NCI-H2171 treated with DMSO at 0.1 percent for 48 hours (cell line): ENCODE results near the gene ADARB2.
A peak's percentile ranks its signal among the peaks of the same experiment; 100 is the strongest.

Source experiments
- DNase-seq: peaks from one replicate; lab custom pipeline; 2025; lab: John Stamatoyannopoulos, UW

Gene ADARB2

DNA sequence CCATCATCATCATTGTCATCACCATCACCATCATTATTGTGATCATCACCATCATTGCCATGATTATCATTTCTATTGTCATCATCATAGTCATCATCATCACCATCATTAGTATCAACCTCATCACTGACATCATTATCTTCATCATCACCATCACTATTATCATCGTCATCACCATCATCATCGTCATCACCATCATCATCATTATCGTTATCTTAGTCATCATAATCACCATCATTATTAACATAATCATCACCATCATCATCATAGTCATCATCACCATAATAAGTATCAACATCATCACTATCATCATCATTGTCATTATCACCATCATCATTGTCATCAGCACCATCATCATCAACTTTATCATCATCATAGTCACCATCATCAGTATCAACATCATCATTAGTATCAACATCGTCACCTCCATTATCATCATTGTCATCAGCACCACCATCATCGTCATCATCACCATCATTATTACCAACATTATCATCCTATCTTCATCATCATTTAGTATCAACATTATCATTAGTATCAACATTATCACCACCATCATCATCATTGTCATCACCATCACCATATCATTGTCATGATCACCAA is 241.3 kb downstream of the ADARB2 start:
- DNase-seq: no peak

DNA sequence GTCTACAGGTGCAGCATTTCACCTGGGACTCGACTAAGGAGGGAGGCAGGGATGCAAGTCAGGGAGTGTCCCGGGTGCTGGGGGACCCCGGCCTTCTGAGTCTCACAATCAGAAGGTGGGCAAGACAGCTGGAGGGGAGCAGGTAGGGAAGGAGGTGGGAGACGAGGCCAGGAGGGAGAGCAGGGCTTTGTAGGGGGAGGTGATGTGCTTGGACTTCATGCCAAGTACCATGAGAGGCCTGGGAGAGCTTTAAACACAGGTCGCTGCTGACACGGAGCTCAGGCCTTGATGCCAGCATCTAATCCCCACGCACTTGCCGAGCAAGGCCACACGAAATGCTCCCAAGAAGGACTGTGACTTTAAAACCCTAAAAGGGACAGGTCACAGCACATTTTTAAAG is 244.7 kb downstream of the ADARB2 start:
- DNase-seq: no peak

GRCh38 chr10:1491901-1492300 is 245.4 kb downstream of the ADARB2 start:
- no peak for DNase-seq

DNA sequence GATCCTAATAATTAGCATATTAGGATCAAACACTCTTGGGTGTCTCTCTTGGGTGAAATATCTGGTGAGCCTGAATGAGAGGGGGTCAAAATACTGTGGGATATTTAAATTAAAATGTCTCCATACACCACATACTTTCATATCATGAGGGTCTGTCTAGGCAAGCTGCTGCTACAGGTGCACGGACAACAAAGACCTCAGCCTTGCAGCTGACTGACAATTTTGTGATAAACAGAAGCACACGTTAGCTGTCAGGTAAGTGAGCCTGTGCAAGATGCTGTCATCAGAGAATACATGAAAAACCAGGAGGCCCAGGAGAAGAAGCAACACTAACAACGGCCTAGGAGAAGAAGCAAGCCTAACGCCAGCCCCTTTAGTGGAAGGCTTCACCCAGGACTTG is 247.5 kb downstream of the ADARB2 start:
- no peak for DNase-seq

GRCh38 chr10:1488970-1489548 is 248.3 kb downstream of the ADARB2 start:
- no peak for DNase-seq

- no peak for DNase-seq
These were observed 250.3 kb downstream of the ADARB2 start for GRCh38 chr10:1486841-1487687.

DNA sequence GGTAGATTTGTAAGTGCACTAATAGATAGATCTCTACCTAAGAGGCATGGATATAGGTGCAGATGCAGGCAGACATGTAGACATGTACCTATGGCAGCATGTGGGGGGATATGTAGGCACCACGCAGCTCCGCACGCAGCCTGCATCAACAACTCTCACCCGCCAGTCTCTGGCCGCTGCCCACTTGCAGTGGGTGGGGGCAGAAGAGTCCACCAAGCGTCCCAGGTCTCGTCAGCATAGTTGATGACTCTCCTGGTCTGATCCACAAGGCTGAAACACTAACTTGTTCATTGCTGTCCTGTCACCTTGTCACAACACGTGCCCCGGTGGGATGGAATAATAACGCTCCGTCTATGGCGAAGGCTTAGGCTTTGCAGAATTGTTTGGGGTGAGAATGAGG is 252.0 kb downstream of the ADARB2 start:
- DNase-seq: no peak

DNA sequence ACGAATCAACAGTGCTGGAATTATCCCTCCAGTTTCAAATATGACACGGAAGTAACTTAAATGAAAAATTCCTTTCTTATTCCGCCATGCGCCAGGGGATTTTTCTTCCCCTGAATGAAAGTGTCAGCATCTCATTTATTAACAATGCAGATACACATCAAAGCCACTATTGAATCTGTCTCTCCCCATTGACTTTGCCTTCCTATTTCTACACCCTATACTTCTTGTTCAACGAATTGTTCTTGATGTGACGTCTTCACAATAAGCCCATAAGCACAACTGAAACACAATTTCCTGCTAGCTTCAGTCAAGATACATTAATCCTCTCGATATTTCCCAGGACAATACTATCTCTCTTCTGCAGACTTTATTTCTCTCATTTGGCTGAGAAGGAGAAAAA is 253.5 kb downstream of the ADARB2 start:
- no peak for DNase-seq

- peak; percentile 66 for DNase-seq
These were observed 254.1 kb downstream of the ADARB2 start for GRCh38 chr10:1483246-1483645.

DNA sequence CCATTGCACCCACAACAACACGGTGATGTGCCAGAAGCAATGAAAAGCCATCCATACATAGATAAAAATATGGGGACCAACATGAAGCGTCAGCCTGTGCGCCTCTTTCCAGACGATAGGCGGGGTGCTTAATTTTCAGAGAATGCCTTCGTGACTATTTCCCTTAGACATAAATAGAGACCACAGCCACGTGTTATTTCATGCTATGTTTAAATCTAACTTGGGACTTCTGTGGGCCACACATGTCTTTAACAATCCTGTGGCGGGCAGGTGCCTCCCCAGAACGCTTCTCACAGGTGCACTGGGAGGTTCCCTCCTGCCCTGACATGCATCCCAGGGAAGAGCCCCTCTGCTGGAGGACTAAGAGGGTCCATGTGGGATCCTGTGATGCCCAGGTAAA is 259.7 kb downstream of the ADARB2 start:
- no peak for DNase-seq

GRCh38 chr10:1476455-1476803 is 260.9 kb downstream of the ADARB2 start:
- peak; percentile 63 for DNase-seq

DNA sequence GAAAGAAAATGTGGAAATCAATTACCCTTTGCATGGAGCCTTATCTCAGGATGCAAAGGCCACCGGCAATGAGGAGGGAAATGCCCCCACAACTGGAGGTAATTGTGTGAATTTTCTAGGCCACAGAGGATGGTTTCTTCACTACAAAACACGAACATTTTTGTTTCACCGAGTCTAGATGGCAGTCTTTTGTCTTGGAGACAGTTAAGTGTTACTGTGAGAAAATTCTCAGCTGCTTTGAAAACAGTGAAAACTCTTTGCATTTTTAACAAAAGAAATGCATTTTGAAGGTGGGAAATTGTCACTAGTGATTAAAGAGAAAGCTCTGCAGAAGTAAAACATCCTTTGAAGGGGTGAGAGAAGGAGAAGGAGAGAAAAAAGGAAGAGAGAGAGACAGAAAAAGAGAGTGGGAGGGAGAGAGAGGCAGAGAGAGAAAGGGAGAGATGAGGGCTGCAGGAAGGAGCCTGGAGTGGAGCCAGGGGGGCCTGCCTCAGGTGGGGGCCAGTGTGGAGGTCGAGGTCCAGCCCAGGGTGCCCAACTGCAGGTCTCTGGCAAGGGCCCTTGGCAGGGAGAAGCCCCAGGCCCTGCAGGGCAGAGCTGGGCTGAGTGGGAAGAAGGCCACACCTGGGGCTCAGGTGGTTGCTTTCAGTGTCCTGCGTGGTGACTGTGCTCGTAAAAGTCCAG is 261.4 kb downstream of the ADARB2 start:
- no peak for DNase-seq

DNA sequence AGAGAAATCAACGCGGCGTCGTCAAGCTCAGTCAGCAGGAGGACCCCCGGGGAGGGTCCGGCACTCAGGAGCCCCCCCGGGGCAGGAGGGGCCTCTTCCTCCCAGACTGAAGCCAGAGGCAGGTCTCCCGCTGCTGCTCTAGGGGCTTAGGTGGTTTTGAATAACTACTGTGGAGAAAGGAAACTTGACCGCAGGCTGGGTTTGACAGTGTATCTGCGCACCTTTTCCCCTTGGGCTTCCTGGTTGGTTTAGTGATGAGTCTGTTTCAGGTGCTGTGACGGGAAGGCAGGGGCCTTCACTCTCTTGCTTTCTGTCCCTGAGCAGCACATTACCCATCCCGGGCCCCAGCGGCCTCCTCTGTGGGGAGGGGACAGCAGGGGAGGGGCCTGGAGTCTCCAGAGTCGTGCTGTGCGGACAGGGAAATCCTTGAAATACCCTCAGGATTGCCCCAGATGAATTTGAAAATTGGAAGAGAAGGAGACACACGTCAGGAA is 262.2 kb downstream of the ADARB2 start:
- DNase-seq: no peak

DNA sequence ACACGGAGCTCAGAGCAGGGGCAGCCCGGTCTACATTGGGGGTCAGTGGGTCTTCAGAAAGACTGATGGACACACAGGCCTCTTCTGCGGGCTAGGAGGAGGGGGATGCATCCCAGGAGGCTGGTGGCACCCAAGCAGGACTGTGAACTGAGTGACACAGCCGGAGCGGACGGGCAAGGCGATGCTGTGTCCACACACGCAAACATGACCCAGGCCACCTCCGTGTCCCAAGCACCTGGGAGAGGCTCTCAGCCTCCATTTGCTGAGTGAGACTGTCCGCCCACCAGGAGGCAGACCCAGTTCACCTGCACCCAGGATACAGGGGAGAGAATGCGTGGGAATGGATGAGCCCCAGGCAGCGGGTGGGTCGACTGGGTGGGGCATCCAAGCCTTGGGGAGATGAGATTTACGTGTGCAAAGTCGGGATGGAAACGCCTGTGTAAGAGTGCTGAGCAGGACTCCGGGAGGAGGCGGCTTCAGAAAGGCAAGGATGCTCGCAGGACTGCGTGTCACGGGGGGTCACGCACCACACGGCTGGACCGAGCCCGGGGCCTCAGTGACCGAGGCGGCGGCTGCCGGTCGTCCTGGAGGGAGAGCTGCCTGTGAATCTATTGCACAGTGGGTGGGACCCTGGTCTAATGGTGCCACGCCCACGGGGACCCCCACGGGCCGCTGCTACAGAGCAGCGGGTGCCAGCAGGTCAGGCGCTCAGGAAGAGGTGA is 262.8 kb downstream of the ADARB2 start:
- no peak for DNase-seq

DNA sequence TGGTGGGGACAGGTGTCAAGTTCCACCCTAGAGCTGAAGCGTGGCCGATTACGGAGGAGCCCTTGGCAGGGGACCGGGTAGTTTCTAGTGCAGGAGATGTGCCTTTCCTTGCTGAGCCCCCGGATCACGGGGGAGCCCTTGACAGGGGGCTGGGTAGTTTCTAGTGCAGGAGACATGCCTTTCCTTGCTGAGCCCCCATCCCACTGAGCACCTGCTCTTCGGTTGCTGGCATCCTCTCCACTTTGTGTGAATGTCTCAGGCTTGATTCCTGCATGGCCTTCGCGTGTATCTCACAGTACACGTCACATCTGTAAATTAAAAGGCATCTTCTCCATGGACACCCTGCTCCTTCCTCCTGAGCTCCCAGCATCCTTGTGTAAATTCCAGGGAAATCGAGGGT is 263.5 kb downstream of the ADARB2 start:
- no peak for DNase-seq

DNA sequence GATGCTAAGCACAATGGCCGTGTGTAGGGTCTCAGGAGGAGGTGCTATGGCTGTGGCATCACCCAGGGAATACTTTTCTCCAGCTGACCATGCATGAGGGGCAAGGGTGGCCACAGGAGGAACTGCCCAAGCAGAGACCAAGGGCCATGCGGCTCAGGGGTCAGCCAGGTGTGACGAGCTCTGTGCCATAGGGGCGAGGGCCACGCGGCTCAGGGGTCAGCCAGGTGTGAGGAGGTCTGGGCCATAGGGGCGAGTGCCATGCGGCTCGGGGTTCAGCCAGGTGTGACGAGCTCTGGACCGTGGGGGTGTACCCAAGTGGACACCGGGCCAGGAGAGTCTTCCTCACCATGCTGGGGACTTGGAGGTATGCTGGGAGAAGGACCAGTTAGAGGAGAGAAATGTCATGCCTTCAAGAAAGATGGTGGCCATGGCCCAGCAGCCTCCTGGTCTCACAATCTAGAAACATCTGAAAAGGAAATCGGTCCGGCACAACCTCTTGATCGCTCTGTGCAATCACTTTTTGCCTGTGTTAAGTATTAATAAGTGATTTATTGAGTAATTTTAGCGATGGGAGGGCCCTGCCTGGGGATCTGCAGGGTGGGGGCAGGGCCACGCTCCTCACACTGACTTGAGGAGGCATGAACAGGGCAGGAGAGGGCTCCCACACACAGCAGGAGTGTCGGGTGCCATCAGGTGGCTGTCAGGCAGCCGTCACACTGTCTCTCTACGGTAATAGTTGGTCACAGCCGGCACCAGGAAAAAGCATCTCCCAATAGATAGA is 265.0 kb downstream of the ADARB2 start:
- DNase-seq: no peak

- DNase-seq: no peak
These were observed 268.5 kb downstream of the ADARB2 start for GRCh38 chr10:1468811-1469210.

DNA sequence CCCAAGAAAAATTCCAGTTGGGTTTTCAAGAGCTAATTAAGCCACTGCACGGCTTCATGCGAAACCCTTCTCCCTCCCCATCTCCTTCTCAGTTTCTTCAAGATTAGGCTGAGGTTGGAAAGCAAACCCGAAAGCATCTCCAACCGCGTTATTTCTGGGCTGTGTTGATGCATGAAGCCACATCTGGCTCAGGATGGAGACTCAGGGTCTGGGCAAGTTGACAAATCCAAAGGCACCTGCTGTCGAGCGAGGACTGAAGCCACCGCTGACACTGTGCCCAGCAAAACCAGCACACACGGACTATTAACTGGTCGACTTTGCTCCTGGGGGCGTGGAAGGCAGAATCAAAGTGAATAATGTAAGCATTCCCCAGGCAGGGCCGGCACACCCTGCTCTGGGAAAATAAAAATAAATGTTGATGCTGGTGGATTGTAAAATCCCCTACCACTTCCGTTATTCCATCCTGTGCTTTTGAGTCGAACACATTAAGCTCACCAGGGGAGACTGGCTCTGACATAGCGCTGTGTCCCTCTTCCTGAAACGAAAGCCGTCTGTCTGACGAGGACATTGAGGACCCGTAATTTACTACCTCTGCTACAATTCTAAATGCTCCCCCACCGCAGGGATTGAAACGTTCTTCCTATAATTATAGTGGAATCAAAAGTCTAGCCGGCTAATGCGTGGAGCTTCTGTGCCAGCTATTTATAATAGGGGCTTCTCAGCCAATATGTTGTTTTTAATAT is 269.8 kb downstream of the ADARB2 start:
- DNase-seq: no peak

GRCh38 chr10:1465993-1466764 is 271.1 kb downstream of the ADARB2 start:
- DNase-seq: no peak

DNA sequence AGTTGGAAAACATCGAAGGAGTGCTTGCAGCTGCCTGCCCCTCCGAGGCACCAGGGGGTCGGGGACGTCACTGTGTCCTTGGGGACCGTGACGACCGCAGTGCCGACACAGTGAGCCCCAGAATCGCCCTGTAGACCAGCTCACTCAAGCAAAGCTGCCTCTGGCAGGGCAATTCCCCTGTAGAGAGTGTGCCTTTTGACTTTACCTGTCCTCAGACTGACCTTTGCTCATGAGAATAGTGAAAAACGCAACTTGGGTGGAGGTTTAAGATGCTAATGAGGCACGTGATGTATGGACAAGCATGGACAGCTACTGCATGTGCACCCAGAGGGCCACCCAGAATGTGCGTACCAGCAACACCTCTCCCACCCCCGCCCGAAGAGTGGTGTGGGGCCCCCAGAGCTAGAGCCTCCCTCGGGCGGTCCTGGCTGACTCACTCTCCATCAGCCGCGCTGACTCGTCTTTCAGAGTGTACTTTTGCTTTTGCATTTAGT is 271.9 kb downstream of the ADARB2 start:
- DNase-seq: no peak
